ENCODE data around the gene NLRP3. TPM values are rescaled to one million over a fixed set of nuclear protein-coding genes. Genes with fewer than 3 reads are reported as not detected.
"Not testable (repeated sequence)": the region's sequence is repeated elsewhere in the genome, so short reads cannot be mapped to it uniquely, and the experiment has no call there.

Gene NLRP3
- total RNA-seq, 1 donor from 2014 or later = not detected

- DNase-seq (ENCODE audit: low spot score); H3K4me3 Mint-ChIP-seq; H3K9me3 Mint-ChIP-seq; H3K36me3 Mint-ChIP-seq (ENCODE audit: low read depth); H3K27ac Mint-ChIP-seq; H3K4me1 Mint-ChIP-seq (ENCODE audit: low read depth); intact Hi-C loops (cut with micrococcal nuclease): not testable (repeated sequence)
- peaks cover 16% of the 10 kb centered on the region for H3K27me3 Mint-ChIP-seq (ENCODE audit: insufficient read depth)
Measured at GRCh38 chr1:247377656-247378055, 38.3 kb upstream of the NLRP3 start.

- intact Hi-C loops (cut with micrococcal nuclease) = no loop called here
- Mint-ChIP-seq H3K36me3 (ENCODE audit: low read depth) (no peaks in the 10 kb centered on the region), H3K4me3 (no peak overlapping the region), H3K27ac (no peak overlapping the region), H3K4me1 (ENCODE audit: low read depth) (no peaks in the 10 kb centered on the region), H3K27me3 (ENCODE audit: insufficient read depth) (peaks cover 13% of the 10 kb centered on the region), H3K9me3 (no peaks in the 10 kb centered on the region)
- DNase-seq (ENCODE audit: low spot score) = no peak
Measured at GRCh38 chr1:247378334-247379073, 37.5 kb upstream of the NLRP3 start.

GRCh38 chr1:247385283-247385682 lies 30.7 kb upstream of the NLRP3 start:
- H3K9me3 Mint-ChIP-seq = peaks cover 8% of the 10 kb centered on the region
- H3K27me3 Mint-ChIP-seq (ENCODE audit: insufficient read depth) = peaks cover 7% of the 10 kb centered on the region
- H3K4me3 Mint-ChIP-seq = no peak overlapping the region
- intact Hi-C loops (cut with micrococcal nuclease) = no loop called here
- no peak for DNase-seq (ENCODE audit: low spot score)
- no peaks in the 10 kb centered on the region for H3K36me3 Mint-ChIP-seq (ENCODE audit: low read depth)
- H3K4me1 Mint-ChIP-seq (ENCODE audit: low read depth) = peaks cover 11% of the 10 kb centered on the region
- no peak overlapping the region for H3K27ac Mint-ChIP-seq

- DNase-seq (ENCODE audit: low spot score) = no peak
- Mint-ChIP-seq H3K4me1 (ENCODE audit: low read depth) (peaks cover 12% of the 10 kb centered on the region), H3K36me3 (ENCODE audit: low read depth) (no peaks in the 10 kb centered on the region), H3K9me3 (peaks cover 8% of the 10 kb centered on the region), H3K27me3 (ENCODE audit: insufficient read depth) (peaks cover 7% of the 10 kb centered on the region), H3K4me3 (no peak overlapping the region), H3K27ac (peak overlapping the region; percentile 6)
- intact Hi-C loops (cut with micrococcal nuclease) = no loop called here
Measured at GRCh38 chr1:247386217-247386616, 29.8 kb upstream of the NLRP3 start.

- Mint-ChIP-seq H3K4me3 (no peak overlapping the region), H3K9me3 (peaks cover 8% of the 10 kb centered on the region), H3K4me1 (ENCODE audit: low read depth) (peaks cover 12% of the 10 kb centered on the region), H3K36me3 (ENCODE audit: low read depth) (no peaks in the 10 kb centered on the region), H3K27ac (no peak overlapping the region), H3K27me3 (ENCODE audit: insufficient read depth) (peaks cover 3% of the 10 kb centered on the region)
- no peak for DNase-seq (ENCODE audit: low spot score)
- intact Hi-C loops (cut with micrococcal nuclease) = no loop called here
Measured at GRCh38 chr1:247386687-247387086, 29.3 kb upstream of the NLRP3 start.

GRCh38 chr1:247387096-247387495 lies 28.9 kb upstream of the NLRP3 start:
- intact Hi-C loops (cut with micrococcal nuclease) = no loop called here
- Mint-ChIP-seq H3K9me3 (peaks cover 8% of the 10 kb centered on the region), H3K4me1 (ENCODE audit: low read depth) (peaks cover 12% of the 10 kb centered on the region), H3K36me3 (ENCODE audit: low read depth) (no peaks in the 10 kb centered on the region), H3K27ac (no peak overlapping the region), H3K4me3 (no peak overlapping the region), H3K27me3 (ENCODE audit: insufficient read depth) (peaks cover 5% of the 10 kb centered on the region)
- DNase-seq (ENCODE audit: low spot score) = no peak

- H3K4me3 Mint-ChIP-seq = no peak overlapping the region
- no peaks in the 10 kb centered on the region for H3K36me3 Mint-ChIP-seq (ENCODE audit: low read depth)
- H3K27me3 Mint-ChIP-seq (ENCODE audit: insufficient read depth) = peaks cover 7% of the 10 kb centered on the region
- H3K9me3 Mint-ChIP-seq = peaks cover 8% of the 10 kb centered on the region
- peaks cover 12% of the 10 kb centered on the region for H3K4me1 Mint-ChIP-seq (ENCODE audit: low read depth)
- H3K27ac Mint-ChIP-seq = no peak overlapping the region
- intact Hi-C loops (cut with micrococcal nuclease) = no loop called here
- no peak for DNase-seq (ENCODE audit: low spot score)
Measured at GRCh38 chr1:247387565-247387964, 28.4 kb upstream of the NLRP3 start.

GRCh38 chr1:247390116-247390791 lies 25.7 kb upstream of the NLRP3 start:
- peak overlapping the region; percentile 17 for H3K4me3 Mint-ChIP-seq
- no peaks in the 10 kb centered on the region for H3K9me3 Mint-ChIP-seq
- DNase-seq (ENCODE audit: low spot score) = peak; percentile 72
- no peaks in the 10 kb centered on the region for H3K36me3 Mint-ChIP-seq (ENCODE audit: low read depth)
- intact Hi-C loops (cut with micrococcal nuclease) = loop anchor here (1.0 to 5.0 kb wide), 6 partner anchors 17 to 186 kb away; partner anchors contain the start of gene ZNF496
- H3K27me3 Mint-ChIP-seq (ENCODE audit: insufficient read depth) = peaks cover 9% of the 10 kb centered on the region
- peaks cover 6% of the 10 kb centered on the region for H3K4me1 Mint-ChIP-seq (ENCODE audit: low read depth)
- H3K27ac Mint-ChIP-seq = no peak overlapping the region

- Mint-ChIP-seq H3K36me3 (ENCODE audit: low read depth) (no peaks in the 10 kb centered on the region), H3K27me3 (ENCODE audit: insufficient read depth) (peaks cover 9% of the 10 kb centered on the region), H3K4me3 (no peak overlapping the region), H3K9me3 (no peaks in the 10 kb centered on the region), H3K4me1 (ENCODE audit: low read depth) (peaks cover 6% of the 10 kb centered on the region), H3K27ac (no peak overlapping the region)
- intact Hi-C loops (cut with micrococcal nuclease) = loop anchor here (1.0 to 5.0 kb wide), 6 partner anchors 18 to 185 kb away; partner anchors contain the start of gene ZNF496
- no peak for DNase-seq (ENCODE audit: low spot score)
Measured at GRCh38 chr1:247390996-247391395, 25.0 kb upstream of the NLRP3 start.

GRCh38 chr1:247392088-247392487 lies 23.9 kb upstream of the NLRP3 start:
- intact Hi-C loops (cut with micrococcal nuclease) = loop anchor here (5.0 kb wide), 1 partner anchor 60 kb away; the partner anchor contains the start of gene ZNF496
- H3K36me3 Mint-ChIP-seq (ENCODE audit: low read depth) = no peaks in the 10 kb centered on the region
- peaks cover 6% of the 10 kb centered on the region for H3K4me1 Mint-ChIP-seq (ENCODE audit: low read depth)
- no peak for DNase-seq (ENCODE audit: low spot score)
- no peak overlapping the region for H3K27ac Mint-ChIP-seq
- peaks cover 9% of the 10 kb centered on the region for H3K27me3 Mint-ChIP-seq (ENCODE audit: insufficient read depth)
- no peak overlapping the region for H3K4me3 Mint-ChIP-seq
- no peaks in the 10 kb centered on the region for H3K9me3 Mint-ChIP-seq

- H3K4me1 Mint-ChIP-seq (ENCODE audit: low read depth); H3K9me3 Mint-ChIP-seq; H3K36me3 Mint-ChIP-seq (ENCODE audit: low read depth); H3K27ac Mint-ChIP-seq; DNase-seq (ENCODE audit: low spot score); H3K4me3 Mint-ChIP-seq; intact Hi-C loops (cut with micrococcal nuclease): not testable (repeated sequence)
- peaks cover 22% of the 10 kb centered on the region for H3K27me3 Mint-ChIP-seq (ENCODE audit: insufficient read depth)
Measured at GRCh38 chr1:247395075-247395474, 20.9 kb upstream of the NLRP3 start.

- no peak overlapping the region for H3K27ac Mint-ChIP-seq
- intact Hi-C loops (cut with micrococcal nuclease) = no loop called here
- peaks cover 47% of the 10 kb centered on the region for H3K27me3 Mint-ChIP-seq (ENCODE audit: insufficient read depth)
- H3K4me3 Mint-ChIP-seq = no peak overlapping the region
- DNase-seq (ENCODE audit: low spot score) = no peak
- no peaks in the 10 kb centered on the region for H3K9me3 Mint-ChIP-seq
- no peaks in the 10 kb centered on the region for H3K4me1 Mint-ChIP-seq (ENCODE audit: low read depth)
- peaks cover 2% of the 10 kb centered on the region for H3K36me3 Mint-ChIP-seq (ENCODE audit: low read depth)
Measured at GRCh38 chr1:247400685-247401084, 15.3 kb upstream of the NLRP3 start.

- peaks cover 48% of the 10 kb centered on the region for H3K27me3 Mint-ChIP-seq (ENCODE audit: insufficient read depth)
- H3K27ac Mint-ChIP-seq = no peak overlapping the region
- H3K4me1 Mint-ChIP-seq (ENCODE audit: low read depth) = no peaks in the 10 kb centered on the region
- intact Hi-C loops (cut with micrococcal nuclease) = no loop called here
- H3K9me3 Mint-ChIP-seq = no peaks in the 10 kb centered on the region
- H3K4me3 Mint-ChIP-seq = no peak overlapping the region
- DNase-seq (ENCODE audit: low spot score) = no peak
- H3K36me3 Mint-ChIP-seq (ENCODE audit: low read depth) = peaks cover 2% of the 10 kb centered on the region
Measured at GRCh38 chr1:247401310-247402119, 14.5 kb upstream of the NLRP3 start.
